ENCODE measurements around the gene PPP1R13B.

Gene PPP1R13B

DNA sequence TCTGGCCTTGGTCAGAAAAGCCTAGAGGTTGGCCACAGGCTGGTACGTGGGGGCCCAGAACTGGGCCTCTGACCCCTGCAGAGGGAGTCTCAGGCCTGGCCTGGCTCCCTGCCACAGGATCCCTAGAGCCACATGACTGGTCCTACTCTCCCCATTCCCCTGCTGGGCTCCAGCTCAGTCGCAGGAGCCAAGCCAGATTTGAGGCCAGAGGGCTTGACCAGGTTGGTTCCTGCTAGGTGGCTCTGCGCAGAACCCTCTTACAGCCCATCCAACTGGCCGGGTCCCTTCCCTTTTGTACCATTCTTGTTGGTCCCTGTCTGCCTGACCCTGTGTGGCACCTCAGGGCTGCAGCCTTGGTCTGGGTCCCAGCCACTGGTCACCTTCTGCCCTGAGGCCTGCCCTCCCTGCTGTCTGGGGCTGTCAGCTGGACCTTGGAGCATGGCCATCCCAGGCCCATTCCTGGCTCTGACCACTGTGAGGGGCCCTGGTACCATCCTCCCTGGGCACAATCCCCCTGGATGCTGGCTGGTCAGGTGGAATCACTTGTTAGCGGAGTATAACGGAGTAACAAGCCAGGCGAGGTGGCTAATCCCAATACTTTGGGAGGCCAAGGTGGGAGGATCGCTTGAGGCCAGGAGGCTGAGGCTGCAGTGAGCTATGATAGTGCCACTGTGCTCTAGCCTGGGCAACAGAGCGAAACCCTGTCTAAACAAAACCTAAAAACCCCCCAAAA, 22.9 kb upstream of the PPP1R13B start:
- Histone ChIP-seq H2AFZ (ENCODE audit: low read length) (no peak overlapping the region), H3K9ac (ENCODE audit: low read length) (no peak overlapping the region), H3K4me3 (ENCODE audit: low read depth, low read length, poor library complexity, severe bottlenecking) (no peak overlapping the region), H3K4me2 (ENCODE audit: low read length) (no peak overlapping the region), H3K9me3 (ENCODE audit: low read length) (no peaks in the 10 kb centered on the region), H4K20me1 (ENCODE audit: insufficient read depth, low read length) (no peaks in the 10 kb centered on the region), H3K27me3 (ENCODE audit: insufficient read depth, low read length) (no peaks in the 10 kb centered on the region), H3K4me1 (ENCODE audit: insufficient read depth, low read length, severe bottlenecking) (peaks cover 21% of the 10 kb centered on the region), H3F3A (ENCODE audit: insufficient read depth, low read length) (no peaks in the 10 kb centered on the region; the same call in 1 of the 2 replicates), H3K27ac (ENCODE audit: low read depth, low read length, poor library complexity, severe bottlenecking) (no peak overlapping the region), H3K36me3 (ENCODE audit: insufficient read depth, low read length) (no peaks in the 10 kb centered on the region), H3K79me2 (ENCODE audit: insufficient read depth, low read length) (no peaks in the 10 kb centered on the region), H3K9me2 (ENCODE audit: low read depth, low read length) (no peaks in the 10 kb centered on the region)
- TF ChIP-seq, protein P1, sequence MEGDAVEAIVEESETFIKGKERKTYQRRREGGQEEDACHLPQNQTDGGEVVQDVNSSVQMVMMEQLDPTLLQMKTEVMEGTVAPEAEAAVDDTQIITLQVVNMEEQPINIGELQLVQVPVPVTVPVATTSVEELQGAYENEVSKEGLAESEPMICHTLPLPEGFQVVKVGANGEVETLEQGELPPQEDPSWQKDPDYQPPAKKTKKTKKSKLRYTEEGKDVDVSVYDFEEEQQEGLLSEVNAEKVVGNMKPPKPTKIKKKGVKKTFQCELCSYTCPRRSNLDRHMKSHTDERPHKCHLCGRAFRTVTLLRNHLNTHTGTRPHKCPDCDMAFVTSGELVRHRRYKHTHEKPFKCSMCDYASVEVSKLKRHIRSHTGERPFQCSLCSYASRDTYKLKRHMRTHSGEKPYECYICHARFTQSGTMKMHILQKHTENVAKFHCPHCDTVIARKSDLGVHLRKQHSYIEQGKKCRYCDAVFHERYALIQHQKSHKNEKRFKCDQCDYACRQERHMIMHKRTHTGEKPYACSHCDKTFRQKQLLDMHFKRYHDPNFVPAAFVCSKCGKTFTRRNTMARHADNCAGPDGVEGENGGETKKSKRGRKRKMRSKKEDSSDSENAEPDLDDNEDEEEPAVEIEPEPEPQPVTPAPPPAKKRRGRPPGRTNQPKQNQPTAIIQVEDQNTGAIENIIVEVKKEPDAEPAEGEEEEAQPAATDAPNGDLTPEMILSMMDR (IDR thresholded peaks at IDR 0.05; ENCODE audit: low read length) = no peak
- TF ChIP-seq EZH2 (IDR thresholded peaks at IDR 0.05; ENCODE audit: borderline replicate concordance, low read length) = no peak

DNA sequence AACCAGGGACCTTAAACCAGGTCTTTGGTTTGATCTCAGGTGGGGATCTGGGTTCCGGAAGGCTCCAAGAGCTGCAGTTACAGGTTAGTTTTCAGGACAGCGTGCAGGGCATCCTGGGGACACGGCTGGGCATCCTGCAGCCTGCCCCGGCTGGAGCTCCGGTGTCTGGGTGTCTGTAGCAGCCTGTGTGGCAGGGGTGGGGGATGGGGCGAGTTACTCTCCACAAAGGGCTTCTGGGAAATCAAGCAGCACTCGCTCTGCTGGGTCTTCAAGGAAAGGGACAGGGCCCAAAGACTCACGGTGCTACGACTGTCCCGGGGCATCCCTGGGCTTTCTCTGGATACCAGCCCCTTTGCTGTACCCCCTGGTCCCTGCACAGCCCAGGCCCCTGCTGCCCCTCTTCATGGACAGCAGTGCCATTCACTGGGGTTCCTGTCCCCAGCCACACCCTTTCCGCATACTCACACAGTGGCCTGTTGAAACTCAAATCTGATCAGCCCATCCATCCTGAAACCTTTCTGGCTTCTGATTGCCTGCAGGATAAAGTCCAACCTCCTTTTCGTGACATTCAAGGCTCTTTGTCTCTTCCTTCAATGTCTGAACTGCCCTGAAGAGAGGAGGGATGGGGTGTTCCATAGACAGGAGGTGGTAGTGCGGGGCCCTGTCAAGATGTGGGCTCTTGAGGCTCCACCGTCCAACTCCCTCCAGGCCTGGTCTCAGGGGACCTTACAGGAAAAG, 22.2 kb upstream of the PPP1R13B start:
- peak overlapping the region; percentile 36; the same call in 1 of the 2 replicates for H3K4me2 ChIP-seq (ENCODE audit: low read length)
- no peaks in the 10 kb centered on the region for H3K36me3 ChIP-seq (ENCODE audit: insufficient read depth, low read length)
- no peaks in the 10 kb centered on the region for H4K20me1 ChIP-seq (ENCODE audit: insufficient read depth, low read length)
- no peak overlapping the region for H3K4me3 ChIP-seq (ENCODE audit: low read depth, low read length, poor library complexity, severe bottlenecking)
- H3K9ac ChIP-seq (ENCODE audit: low read length) = no peak overlapping the region
- no peak overlapping the region for H2AFZ ChIP-seq (ENCODE audit: low read length)
- peaks cover 21% of the 10 kb centered on the region for H3K4me1 ChIP-seq (ENCODE audit: insufficient read depth, low read length, severe bottlenecking)
- no peaks in the 10 kb centered on the region for H3K27me3 ChIP-seq (ENCODE audit: insufficient read depth, low read length)
- H3K9me3 ChIP-seq (ENCODE audit: low read length) = no peaks in the 10 kb centered on the region
- no peak overlapping the region for H3K27ac ChIP-seq (ENCODE audit: low read depth, low read length, poor library complexity, severe bottlenecking)
- no peaks in the 10 kb centered on the region for H3K79me2 ChIP-seq (ENCODE audit: insufficient read depth, low read length)
- H3K9me2 ChIP-seq (ENCODE audit: low read depth, low read length) = no peaks in the 10 kb centered on the region
- no peaks in the 10 kb centered on the region; the same call in 1 of the 2 replicates for H3F3A ChIP-seq (ENCODE audit: insufficient read depth, low read length)
- TF ChIP-seq, protein P1 (IDR thresholded peaks at IDR 0.05; ENCODE audit: low read length) = no peak
- TF ChIP-seq EZH2 (IDR thresholded peaks at IDR 0.05; ENCODE audit: borderline replicate concordance, low read length) = no peak

DNA sequence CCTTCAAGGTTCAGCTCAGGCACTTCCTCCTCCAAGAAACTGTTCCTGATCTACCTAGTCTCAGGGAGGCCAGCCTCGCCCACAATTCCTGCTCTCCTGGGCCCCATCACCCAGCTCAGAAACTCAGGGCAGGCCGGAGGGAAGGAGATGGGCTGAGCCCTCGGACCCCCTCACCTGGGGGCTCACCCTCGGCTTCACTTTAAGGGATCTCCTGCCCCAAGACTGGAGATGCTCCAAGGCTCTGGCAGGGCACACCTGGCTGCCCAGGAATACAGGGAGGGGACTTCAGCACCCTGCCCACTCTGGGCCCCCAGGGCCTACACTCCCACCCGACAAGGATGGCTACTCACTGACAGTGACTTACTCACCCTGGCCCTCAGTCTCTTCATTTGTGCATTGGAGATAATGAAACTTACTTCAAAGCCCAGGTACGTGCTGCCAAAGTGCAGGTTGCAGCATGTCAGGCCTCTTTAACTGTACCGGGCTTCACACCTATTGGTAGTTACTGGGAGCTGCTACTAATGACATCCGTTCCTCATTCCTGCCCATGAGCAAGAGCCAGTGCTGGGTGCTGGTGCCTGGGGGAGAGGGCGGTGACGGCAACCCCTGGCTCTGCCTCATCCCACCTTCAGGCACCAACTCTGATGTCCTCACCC, 21.0 kb upstream of the PPP1R13B start:
- no peaks in the 10 kb centered on the region; the same call in 1 of the 2 replicates for H3F3A ChIP-seq (ENCODE audit: insufficient read depth, low read length)
- no peaks in the 10 kb centered on the region for H3K27me3 ChIP-seq (ENCODE audit: insufficient read depth, low read length)
- no peaks in the 10 kb centered on the region for H3K9me3 ChIP-seq (ENCODE audit: low read length)
- H3K36me3 ChIP-seq (ENCODE audit: insufficient read depth, low read length) = no peaks in the 10 kb centered on the region
- no peak overlapping the region for H3K9ac ChIP-seq (ENCODE audit: low read length)
- no peaks in the 10 kb centered on the region for H3K9me2 ChIP-seq (ENCODE audit: low read depth, low read length)
- TF ChIP-seq, protein P1 (IDR thresholded peaks at IDR 0.05; ENCODE audit: low read length) = no peak
- TF ChIP-seq EZH2 (IDR thresholded peaks at IDR 0.05; ENCODE audit: borderline replicate concordance, low read length) = no peak
- H2AFZ ChIP-seq (ENCODE audit: low read length) = no peak overlapping the region
- no peaks in the 10 kb centered on the region for H4K20me1 ChIP-seq (ENCODE audit: insufficient read depth, low read length)
- no peak overlapping the region for H3K4me2 ChIP-seq (ENCODE audit: low read length)
- H3K27ac ChIP-seq (ENCODE audit: low read depth, low read length, poor library complexity, severe bottlenecking) = no peak overlapping the region
- no peak overlapping the region for H3K4me3 ChIP-seq (ENCODE audit: low read depth, low read length, poor library complexity, severe bottlenecking)
- peaks cover 21% of the 10 kb centered on the region for H3K4me1 ChIP-seq (ENCODE audit: insufficient read depth, low read length, severe bottlenecking)
- H3K79me2 ChIP-seq (ENCODE audit: insufficient read depth, low read length) = no peaks in the 10 kb centered on the region
